NT2/D1 (cell line): ENCODE results near the gene ITSN1.

ENCODE experiments used
- DNase-seq: peaks from one replicate; pipeline ENCODE4 v3.0.0-alpha.2; 2011; ENCODE audit warnings: low read depth, low spot score
- H3K27me3 ChIP-seq: 2 replicates; pipeline ENCODE4 v1.6.0; 2011; ENCODE audit warnings: mild to moderate bottlenecking; ENCODE audit not compliant: insufficient read length, insufficient read depth
- H3K36me3 ChIP-seq: 2 replicates; pipeline ENCODE4 v1.6.1; 2011; ENCODE audit warnings: mild to moderate bottlenecking, low read length, mixed read lengths; ENCODE audit not compliant: insufficient read depth, insufficient read length
- H3K4me1 ChIP-seq: 2 replicates; pipeline ENCODE4 v1.5.1; 2011; ENCODE audit not compliant: insufficient read depth, insufficient read length
- H3K4me3 ChIP-seq: 2 replicates; pipeline ENCODE4 v1.5.1; 2011; ENCODE audit warnings: low read depth; ENCODE audit not compliant: insufficient read length
- H3K9ac ChIP-seq: 2 replicates; pipeline ENCODE4 v1.6.0; 2011; ENCODE audit warnings: low read depth; ENCODE audit not compliant: insufficient read length
- H3K9me3 ChIP-seq: 2 replicates; pipeline ENCODE4 v1.5.1; 2011; ENCODE audit warnings: mild to moderate bottlenecking, low read length; ENCODE audit not compliant: insufficient read depth
- SUZ12 ChIP-seq: IDR thresholded peaks from 2 replicates; pipeline ENCODE4 v1.6.1; 2011; ENCODE audit not compliant: insufficient read length, insufficient read depth; ENCODE audit errors: extremely low read depth
- YY1 ChIP-seq: IDR thresholded peaks from 2 replicates; pipeline ENCODE4 v1.6.1; 2011; ENCODE audit not compliant: insufficient read length, insufficient read depth
- ZNF274 ChIP-seq: IDR thresholded peaks from 2 replicates; pipeline ENCODE4 v1.6.1; 2011; ENCODE audit warnings: mild to moderate bottlenecking, low read depth, low read length

The ITSN1 gene

DNA sequence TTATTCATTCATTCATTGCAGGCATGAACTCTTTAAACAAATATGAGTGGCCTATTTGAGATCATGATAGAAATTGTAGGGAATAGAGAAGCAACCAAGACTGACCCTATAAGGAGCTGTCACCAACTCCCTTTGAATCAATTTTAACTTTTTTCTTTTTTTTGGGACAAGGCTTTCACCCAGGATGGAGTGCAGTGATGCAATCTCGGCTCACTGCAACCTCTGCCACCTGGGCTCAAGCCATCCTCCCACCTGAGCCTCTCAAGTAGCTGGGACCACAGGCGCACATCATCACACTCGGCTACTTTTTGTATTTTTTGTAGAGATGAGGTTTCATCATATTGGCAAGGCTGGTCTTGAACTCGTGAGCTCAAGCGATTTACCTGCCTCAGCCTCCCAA is 290.4 kb downstream of the ITSN1 start:
- DNase-seq, result no peak
- Histone ChIP-seq H3K9ac (no peak overlapping the region), H3K4me3 (peak overlapping the region; percentile 64), H3K27me3 (no peaks in the 10 kb centered on the region), H3K4me1 (peaks cover 2% of the 10 kb centered on the region), H3K36me3 (peaks cover 23% of the 10 kb centered on the region), H3K9me3 (peaks cover 19% of the 10 kb centered on the region; the same call in 1 of the 2 replicates)
- TF ChIP-seq ZNF274, result no peak
- TF ChIP-seq SUZ12, result no peak

DNA sequence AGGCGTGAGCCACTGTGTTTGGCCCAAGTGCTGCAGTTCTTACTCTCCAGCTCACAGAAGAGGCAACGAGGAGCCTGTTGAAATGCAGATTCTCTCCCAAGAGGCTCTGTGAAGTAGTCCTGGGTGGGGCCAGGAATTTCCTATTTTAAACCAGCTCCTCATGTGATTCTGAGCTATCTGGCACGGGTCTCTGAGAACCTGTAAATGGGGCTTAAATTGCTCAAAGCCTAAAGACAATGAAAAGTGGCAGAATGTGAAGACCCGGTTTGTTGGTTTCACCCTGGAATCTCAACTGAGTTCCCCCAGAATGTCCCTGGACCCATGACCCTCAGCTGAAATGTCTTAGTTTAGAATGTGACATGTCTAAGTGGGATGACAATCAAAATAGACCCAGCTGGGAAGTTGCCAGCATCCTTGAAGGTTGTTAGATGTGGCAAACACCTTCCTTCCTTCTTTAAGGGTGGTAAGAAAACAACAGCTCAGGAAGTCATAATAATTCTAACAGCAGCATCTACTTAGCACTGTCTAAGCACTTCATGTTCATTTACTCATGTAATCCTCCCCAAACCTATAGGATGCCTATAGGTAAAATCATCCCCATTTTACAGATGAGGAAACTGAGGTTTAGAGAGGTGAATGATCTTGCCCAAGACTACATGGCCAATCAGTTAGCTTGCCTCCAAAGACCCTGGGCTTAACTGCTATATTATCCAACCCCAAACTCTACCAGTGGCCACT is 294.2 kb downstream of the ITSN1 start:
- peaks cover 23% of the 10 kb centered on the region; the same call in 1 of the 2 replicates for H3K9me3 ChIP-seq
- peak; percentile 38 for DNase-seq
- no peak overlapping the region for H3K4me3 ChIP-seq
- H3K27me3 ChIP-seq, result no peaks in the 10 kb centered on the region
- no peak for TF ChIP-seq ZNF274
- TF ChIP-seq SUZ12, result no peak
- no peak for TF ChIP-seq YY1
- H3K4me1 ChIP-seq, result peaks cover 2% of the 10 kb centered on the region
- peaks cover 30% of the 10 kb centered on the region for H3K36me3 ChIP-seq
- H3K9ac ChIP-seq, result no peak overlapping the region

DNA sequence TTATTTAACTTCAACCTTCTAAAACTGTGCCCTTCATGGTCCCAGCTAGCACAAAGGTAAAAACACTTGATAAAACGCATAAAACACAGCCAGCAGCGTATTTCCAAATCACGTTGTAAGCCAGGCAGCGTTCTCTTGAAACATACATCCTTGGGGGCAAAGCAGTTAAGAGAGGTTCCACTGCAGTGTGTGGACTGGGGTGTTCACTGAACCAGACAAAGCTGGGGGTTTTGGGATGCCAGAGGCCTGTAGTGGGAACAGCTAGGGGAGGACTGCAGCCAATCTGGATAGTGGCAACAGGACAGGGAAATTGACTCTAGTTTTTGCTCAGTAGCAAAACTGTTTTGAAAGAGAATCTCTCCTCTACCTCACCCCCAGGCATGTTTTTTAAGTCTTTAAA is 294.8 kb downstream of the ITSN1 start:
- H3K27me3 ChIP-seq, result no peaks in the 10 kb centered on the region
- peaks cover 2% of the 10 kb centered on the region for H3K4me1 ChIP-seq
- TF ChIP-seq SUZ12 (no peak), ZNF274 (no peak), YY1 (no peak)
- no peak overlapping the region for H3K9ac ChIP-seq
- DNase-seq, result no peak
- peaks cover 30% of the 10 kb centered on the region for H3K36me3 ChIP-seq
- H3K4me3 ChIP-seq, result no peak overlapping the region
- H3K9me3 ChIP-seq, result peaks cover 19% of the 10 kb centered on the region; the same call in 1 of the 2 replicates

DNA sequence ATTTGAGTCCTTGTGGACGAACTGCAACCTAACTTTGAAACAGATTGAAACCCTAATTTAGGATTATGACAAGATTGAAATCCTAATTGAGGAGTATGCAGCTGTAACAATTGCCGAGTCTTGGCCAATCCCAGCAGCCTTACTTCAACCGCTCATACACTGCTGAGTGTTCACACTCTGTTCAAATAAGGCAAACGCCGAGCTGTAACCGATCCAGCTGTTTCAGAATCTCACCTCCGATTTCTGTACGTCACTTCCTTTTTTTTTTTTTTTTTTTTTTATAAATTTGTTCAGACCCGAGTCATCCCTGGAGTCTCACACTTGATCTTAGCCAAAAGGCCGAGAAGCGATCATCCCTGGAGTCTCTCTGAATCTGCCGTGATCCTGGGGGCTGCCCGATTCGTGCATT is 295.6 kb downstream of the ITSN1 start:
- no peak for DNase-seq
- Histone ChIP-seq H3K9ac (no peak overlapping the region), H3K36me3 (peaks cover 30% of the 10 kb centered on the region), H3K27me3 (no peaks in the 10 kb centered on the region), H3K4me1 (peaks cover 2% of the 10 kb centered on the region), H3K9me3 (peaks cover 11% of the 10 kb centered on the region; the same call in 1 of the 2 replicates), H3K4me3 (no peak overlapping the region)
- TF ChIP-seq ZNF274, result no peak
- no peak for TF ChIP-seq SUZ12
- no peak for TF ChIP-seq YY1

DNA sequence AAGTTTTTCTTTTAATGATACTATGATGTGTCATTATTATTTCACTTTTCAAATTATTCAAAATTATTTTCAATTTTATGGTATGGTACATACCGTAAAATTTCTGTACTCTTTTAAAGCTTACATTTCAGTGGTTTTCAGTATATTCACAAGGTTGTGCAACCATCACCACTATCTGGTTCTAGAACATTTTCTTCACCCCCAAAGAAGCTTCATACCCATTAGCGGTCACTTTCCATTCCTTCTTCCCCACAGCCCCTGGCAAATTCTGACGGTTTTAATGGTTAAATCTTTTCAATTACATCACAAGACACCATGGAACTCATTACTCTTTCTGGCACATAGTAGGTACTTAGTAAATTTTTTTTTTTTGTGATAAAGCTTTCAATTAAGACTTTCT is 296.1 kb downstream of the ITSN1 start:
- Histone ChIP-seq H3K4me1 (peaks cover 2% of the 10 kb centered on the region), H3K9me3 (peaks cover 7% of the 10 kb centered on the region; the same call in 1 of the 2 replicates), H3K36me3 (peaks cover 30% of the 10 kb centered on the region), H3K4me3 (no peak overlapping the region), H3K27me3 (no peaks in the 10 kb centered on the region), H3K9ac (no peak overlapping the region)
- TF ChIP-seq SUZ12 (no peak), YY1 (no peak), ZNF274 (no peak)
- no peak for DNase-seq

DNA sequence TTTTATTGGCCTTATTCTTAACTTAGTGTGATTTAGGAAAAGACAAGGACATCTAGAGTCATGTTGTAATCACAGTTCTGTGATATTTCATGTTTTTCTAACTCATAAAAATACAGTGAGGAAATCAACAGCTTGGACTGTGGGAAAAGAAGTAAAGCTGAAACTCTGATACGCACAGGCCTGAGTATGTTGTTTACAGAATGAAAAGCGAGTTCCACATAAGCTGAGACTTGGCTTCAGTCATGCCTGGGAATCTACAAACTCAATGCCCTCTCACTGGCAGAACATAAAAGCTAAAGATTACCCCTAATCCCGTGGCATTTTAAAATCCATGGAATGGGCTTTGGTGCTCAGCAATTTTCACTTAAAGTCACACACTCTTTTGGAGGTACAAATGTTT is 296.9 kb downstream of the ITSN1 start:
- Histone ChIP-seq H3K4me3 (no peak overlapping the region), H3K9me3 (peaks cover 9% of the 10 kb centered on the region; the same call in 1 of the 2 replicates), H3K4me1 (peaks cover 2% of the 10 kb centered on the region), H3K27me3 (no peaks in the 10 kb centered on the region), H3K9ac (no peak overlapping the region), H3K36me3 (peaks cover 31% of the 10 kb centered on the region)
- TF ChIP-seq YY1 (no peak), SUZ12 (no peak), ZNF274 (no peak)
- DNase-seq, result no peak

DNA sequence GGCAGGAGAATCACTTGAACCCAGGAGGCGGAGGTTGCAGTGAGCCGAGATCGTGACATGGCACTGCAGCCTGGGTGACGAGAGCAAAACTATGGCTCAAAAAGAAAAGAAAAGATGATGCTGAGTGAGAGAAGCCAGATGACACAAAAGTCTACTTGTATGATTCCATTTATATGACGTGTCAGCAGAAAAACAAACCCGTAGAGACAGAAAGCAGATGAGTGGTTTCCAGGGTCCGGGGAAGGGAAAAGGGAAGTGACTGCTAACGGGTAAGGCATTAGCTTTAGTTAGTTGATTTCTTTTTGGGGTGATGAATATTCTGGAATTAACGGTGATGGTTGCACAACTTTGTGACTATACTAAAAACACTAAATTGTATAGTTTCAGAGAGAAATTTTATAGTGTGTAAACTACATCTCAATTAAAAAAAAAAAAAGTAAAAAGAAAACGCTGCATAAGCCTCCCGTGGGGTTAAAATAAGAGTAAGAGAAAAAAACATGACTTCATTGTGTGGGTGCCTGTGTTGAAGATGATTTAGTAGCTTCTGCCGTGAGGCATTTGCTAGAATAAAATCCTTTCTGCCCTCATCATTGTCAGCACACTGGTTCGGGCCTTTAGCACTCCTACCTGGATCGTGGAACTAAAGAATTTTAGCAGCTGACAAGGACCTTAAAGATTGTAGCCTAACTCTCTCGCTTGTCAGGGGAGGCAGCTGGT is 298.0 kb downstream of the ITSN1 start:
- TF ChIP-seq ZNF274 (no peak), SUZ12 (no peak), YY1 (no peak)
- Histone ChIP-seq H3K27me3 (no peaks in the 10 kb centered on the region), H3K9me3 (peaks cover 14% of the 10 kb centered on the region; the same call in 1 of the 2 replicates), H3K36me3 (peaks cover 27% of the 10 kb centered on the region), H3K9ac (no peak overlapping the region), H3K4me1 (peaks cover 2% of the 10 kb centered on the region), H3K4me3 (no peak overlapping the region)
- DNase-seq, result no peak
